HCT116 (cell line): ENCODE data around the gene DMD.

ENCODE experiments used
- ATF3 ChIP-seq: IDR thresholded peaks from 2 replicates; pipeline ENCODE4 v1.6.1; 2012
- CEBPB ChIP-seq: IDR thresholded peaks from 2 replicates; pipeline ENCODE4 v1.6.1; 2012; ENCODE audit warnings: low read depth
- ELF1 ChIP-seq: IDR thresholded peaks from 2 replicates; pipeline ENCODE4 v1.6.1; 2012; ENCODE audit warnings: low read depth, borderline replicate concordance
- POLR2A ChIP-seq: IDR thresholded peaks from 2 replicates; pipeline ENCODE4 v1.7.0; 2011; ENCODE audit warnings: borderline replicate concordance; ENCODE audit not compliant: insufficient read depth, insufficient read length; ENCODE audit errors: extremely low read depth
- POLR2AphosphoS5 ChIP-seq: IDR thresholded peaks from 2 replicates; pipeline ENCODE4 v1.6.1; 2011; ENCODE audit warnings: mild to moderate bottlenecking, low read depth, low read length, moderate library complexity
- SP1 ChIP-seq: IDR thresholded peaks from 2 replicates; pipeline ENCODE4 v1.6.1; 2012; ENCODE audit warnings: low read depth
- TF ChIP-seq, protein P1 (sequence below), 3 experiments: fragments of 200-600 bp in 1 of 3; sonication (generic) in 1 of 3; IDR thresholded peaks in 2 of 3; conservative IDR thresholded peaks in 1 of 3; 2 replicates each; pipeline ENCODE4 v1.5.1; 2012 to 2017; ENCODE audit warnings: low read depth in 2 of 3, low read length in 2 of 3, antibody characterized with exemption in 1 of 3, borderline replicate concordance in 1 of 3, control low read depth in 1 of 3, mild to moderate bottlenecking in 1 of 3, mixed read lengths in 1 of 3, mixed run types in 1 of 3, moderate library complexity in 1 of 3; ENCODE audit not compliant: insufficient read depth in 1 of 3
- TF ChIP-seq, protein P2 (sequence below): IDR thresholded peaks from 2 replicates; pipeline ENCODE4 v1.6.1; 2012; ENCODE audit warnings: low read depth

- TF ChIP-seq, protein P1, sequence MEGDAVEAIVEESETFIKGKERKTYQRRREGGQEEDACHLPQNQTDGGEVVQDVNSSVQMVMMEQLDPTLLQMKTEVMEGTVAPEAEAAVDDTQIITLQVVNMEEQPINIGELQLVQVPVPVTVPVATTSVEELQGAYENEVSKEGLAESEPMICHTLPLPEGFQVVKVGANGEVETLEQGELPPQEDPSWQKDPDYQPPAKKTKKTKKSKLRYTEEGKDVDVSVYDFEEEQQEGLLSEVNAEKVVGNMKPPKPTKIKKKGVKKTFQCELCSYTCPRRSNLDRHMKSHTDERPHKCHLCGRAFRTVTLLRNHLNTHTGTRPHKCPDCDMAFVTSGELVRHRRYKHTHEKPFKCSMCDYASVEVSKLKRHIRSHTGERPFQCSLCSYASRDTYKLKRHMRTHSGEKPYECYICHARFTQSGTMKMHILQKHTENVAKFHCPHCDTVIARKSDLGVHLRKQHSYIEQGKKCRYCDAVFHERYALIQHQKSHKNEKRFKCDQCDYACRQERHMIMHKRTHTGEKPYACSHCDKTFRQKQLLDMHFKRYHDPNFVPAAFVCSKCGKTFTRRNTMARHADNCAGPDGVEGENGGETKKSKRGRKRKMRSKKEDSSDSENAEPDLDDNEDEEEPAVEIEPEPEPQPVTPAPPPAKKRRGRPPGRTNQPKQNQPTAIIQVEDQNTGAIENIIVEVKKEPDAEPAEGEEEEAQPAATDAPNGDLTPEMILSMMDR (IDR thresholded peaks at IDR 0.05 in 2 of 3, conservative IDR thresholded peaks at IDR 0.05 in 1 of 3; ENCODE audit: borderline replicate concordance in 1 of 3, insufficient read depth in 1 of 3, low read depth in 2 of 3, low read length in 2 of 3): no peak
- TF ChIP-seq POLR2AphosphoS5: no peak
- TF ChIP-seq POLR2A: no peak
- no peak for TF ChIP-seq ATF3
- no peak for TF ChIP-seq CEBPB
- no peak for TF ChIP-seq SP1
- no peak for TF ChIP-seq ELF1
- TF ChIP-seq, protein P2, sequence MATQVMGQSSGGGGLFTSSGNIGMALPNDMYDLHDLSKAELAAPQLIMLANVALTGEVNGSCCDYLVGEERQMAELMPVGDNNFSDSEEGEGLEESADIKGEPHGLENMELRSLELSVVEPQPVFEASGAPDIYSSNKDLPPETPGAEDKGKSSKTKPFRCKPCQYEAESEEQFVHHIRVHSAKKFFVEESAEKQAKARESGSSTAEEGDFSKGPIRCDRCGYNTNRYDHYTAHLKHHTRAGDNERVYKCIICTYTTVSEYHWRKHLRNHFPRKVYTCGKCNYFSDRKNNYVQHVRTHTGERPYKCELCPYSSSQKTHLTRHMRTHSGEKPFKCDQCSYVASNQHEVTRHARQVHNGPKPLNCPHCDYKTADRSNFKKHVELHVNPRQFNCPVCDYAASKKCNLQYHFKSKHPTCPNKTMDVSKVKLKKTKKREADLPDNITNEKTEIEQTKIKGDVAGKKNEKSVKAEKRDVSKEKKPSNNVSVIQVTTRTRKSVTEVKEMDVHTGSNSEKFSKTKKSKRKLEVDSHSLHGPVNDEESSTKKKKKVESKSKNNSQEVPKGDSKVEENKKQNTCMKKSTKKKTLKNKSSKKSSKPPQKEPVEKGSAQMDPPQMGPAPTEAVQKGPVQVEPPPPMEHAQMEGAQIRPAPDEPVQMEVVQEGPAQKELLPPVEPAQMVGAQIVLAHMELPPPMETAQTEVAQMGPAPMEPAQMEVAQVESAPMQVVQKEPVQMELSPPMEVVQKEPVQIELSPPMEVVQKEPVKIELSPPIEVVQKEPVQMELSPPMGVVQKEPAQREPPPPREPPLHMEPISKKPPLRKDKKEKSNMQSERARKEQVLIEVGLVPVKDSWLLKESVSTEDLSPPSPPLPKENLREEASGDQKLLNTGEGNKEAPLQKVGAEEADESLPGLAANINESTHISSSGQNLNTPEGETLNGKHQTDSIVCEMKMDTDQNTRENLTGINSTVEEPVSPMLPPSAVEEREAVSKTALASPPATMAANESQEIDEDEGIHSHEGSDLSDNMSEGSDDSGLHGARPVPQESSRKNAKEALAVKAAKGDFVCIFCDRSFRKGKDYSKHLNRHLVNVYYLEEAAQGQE: no peak
Observed at GRCh38 chrX:32894679-32895078, 316.7 kb downstream of the DMD start.
